Measurements from ENCODE around the gene CIPC. TPM values are rescaled to one million over a fixed set of nuclear protein-coding genes. Genes with fewer than 3 reads are reported as not detected.

The CIPC gene
- polyA plus RNA-seq, 1 experiment = 9.9 TPM

DNA sequence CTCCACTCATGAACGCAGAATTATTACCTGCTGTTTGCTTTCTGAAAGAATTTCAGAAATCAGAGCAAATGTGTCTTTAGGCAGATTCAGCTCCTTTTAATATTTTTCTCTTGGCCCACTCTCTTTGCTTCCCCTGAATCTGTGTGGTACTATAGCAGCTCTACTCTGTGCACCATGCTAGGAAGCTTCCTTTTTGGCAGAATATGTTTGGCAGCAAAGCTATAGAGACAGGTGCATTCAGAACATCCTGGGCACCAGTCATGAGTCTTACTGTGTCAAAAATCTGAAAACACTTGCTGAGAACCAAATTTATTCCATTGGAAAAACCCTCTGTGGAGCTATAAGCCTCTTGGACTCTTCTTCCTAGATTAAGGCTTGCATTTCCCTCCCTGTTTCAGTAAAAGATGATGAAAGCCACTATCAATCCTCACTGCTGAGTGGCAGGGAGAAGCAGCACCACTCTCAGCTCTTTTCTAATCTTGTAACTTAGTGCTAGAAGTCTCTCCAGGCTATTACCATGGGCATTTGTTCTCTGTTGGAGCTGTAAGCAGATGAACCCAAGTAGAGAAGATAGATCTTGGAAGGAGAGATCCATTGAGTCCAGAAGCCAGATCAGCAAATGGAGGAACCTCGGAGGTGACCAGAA, 18.2 kb downstream of the CIPC start:
- POLR2A ChIA-PET = no interaction called here
- no peak for DNase-seq (ENCODE audit: low read depth, low spot score)
- H3K27me3 ChIP-seq (ENCODE audit: control insufficient read depth, insufficient read depth, low read length) = no peaks in the 10 kb centered on the region
- no peak overlapping the region for H3K4me3 ChIP-seq (ENCODE audit: low read depth, low read length)
- TF ChIP-seq, protein P1, sequence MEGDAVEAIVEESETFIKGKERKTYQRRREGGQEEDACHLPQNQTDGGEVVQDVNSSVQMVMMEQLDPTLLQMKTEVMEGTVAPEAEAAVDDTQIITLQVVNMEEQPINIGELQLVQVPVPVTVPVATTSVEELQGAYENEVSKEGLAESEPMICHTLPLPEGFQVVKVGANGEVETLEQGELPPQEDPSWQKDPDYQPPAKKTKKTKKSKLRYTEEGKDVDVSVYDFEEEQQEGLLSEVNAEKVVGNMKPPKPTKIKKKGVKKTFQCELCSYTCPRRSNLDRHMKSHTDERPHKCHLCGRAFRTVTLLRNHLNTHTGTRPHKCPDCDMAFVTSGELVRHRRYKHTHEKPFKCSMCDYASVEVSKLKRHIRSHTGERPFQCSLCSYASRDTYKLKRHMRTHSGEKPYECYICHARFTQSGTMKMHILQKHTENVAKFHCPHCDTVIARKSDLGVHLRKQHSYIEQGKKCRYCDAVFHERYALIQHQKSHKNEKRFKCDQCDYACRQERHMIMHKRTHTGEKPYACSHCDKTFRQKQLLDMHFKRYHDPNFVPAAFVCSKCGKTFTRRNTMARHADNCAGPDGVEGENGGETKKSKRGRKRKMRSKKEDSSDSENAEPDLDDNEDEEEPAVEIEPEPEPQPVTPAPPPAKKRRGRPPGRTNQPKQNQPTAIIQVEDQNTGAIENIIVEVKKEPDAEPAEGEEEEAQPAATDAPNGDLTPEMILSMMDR (IDR thresholded peaks at IDR 0.05; ENCODE audit: low read depth, low read length) = no peak
- H3K9me3 ChIP-seq (ENCODE audit: control insufficient read depth, insufficient read depth, low read length) = no peaks in the 10 kb centered on the region
- H3K27ac ChIP-seq (ENCODE audit: low read depth, low read length) = no peak overlapping the region
- CTCF ChIA-PET = interaction anchor here (0.6 to 2.6 kb wide), 5 partner anchors 8 to 243 kb away, joined by 3 to 15 read pairs (median 4); no protein-coding TSS in a partner anchor

DNA sequence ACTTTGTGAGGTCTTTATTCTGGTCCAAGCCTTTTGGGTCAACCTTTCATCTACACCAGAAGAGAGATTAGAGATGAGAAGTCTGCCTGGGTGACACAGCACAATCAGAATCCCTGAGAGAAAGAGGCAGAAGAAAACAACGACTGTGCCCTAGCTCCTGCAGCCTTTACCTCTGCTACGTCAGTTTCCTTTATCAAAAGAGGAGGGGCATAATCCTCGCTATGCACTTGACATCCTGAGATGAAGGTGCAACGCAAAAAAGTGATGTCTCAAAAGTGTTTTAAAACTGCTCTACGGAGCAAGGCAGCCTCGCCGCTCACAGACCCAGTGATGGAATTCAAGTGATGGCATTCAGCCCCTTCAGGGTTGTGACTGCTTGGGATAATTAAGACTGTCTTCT, 21.8 kb downstream of the CIPC start:
- H3K4me3 ChIP-seq (ENCODE audit: low read depth, low read length) = no peak overlapping the region
- DNase-seq (ENCODE audit: low read depth, low spot score) = no peak
- peaks cover 12% of the 10 kb centered on the region for H3K27me3 ChIP-seq (ENCODE audit: control insufficient read depth, insufficient read depth, low read length)
- POLR2A ChIA-PET = no interaction called here
- TF ChIP-seq, protein P1 (IDR thresholded peaks at IDR 0.05; ENCODE audit: low read depth, low read length) = no peak
- CTCF ChIA-PET = interaction anchor here (0.6 kb wide), 1 partner anchor 18 kb away, joined by 5 read pairs; no protein-coding TSS in a partner anchor
- H3K9me3 ChIP-seq (ENCODE audit: control insufficient read depth, insufficient read depth, low read length) = no peaks in the 10 kb centered on the region
- H3K27ac ChIP-seq (ENCODE audit: low read depth, low read length) = no peak overlapping the region

DNA sequence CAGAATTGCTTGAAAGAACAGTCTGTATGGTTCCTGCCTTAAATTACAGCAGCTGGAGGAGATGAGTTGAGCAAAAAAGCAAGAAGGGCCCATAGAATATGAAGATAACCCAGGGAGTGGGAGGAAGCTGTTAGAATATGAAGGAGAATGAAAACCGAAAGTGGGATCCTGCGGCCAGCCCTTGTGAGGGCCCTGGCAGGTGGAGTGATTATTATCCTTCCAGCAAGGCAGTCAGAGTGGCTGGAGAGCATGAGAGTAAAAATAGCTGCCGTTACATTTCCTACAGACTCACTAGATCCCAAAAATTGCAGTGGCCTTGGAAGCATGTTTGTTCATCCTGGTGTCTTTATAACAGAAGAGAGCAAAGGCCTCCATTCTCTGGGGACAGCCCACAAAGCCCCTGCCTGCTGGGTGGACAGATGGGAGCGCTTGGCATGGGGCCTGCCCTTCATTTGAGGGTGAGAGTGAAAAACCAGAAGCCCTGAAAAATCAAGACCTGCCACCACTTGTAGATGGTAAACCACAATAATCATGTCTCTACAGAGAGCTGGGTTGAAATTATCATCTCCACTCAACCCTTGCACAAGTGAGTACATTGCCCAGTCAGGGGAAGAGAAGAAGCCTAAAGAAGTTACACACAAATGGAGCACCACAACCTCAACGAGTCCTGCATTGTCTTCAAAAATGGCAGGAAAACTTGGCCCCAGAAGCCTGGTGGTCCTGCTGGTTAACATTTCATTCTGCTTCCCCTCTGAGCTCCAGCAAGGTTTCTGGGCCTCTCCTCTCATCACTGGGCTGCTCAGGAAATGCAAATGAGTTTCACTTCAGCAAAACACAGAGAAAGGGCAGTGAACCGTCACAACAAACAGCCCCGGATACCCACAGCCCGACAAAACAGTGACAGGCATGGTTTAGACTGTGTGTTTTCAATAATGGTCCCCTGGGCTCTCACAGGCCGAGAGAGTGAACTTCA, 23.0 kb downstream of the CIPC start:
- no peak for DNase-seq (ENCODE audit: low read depth, low spot score)
- no peak overlapping the region for H3K4me3 ChIP-seq (ENCODE audit: low read depth, low read length)
- no peak overlapping the region for H3K27ac ChIP-seq (ENCODE audit: low read depth, low read length)
- POLR2A ChIA-PET = no interaction called here
- peaks cover 23% of the 10 kb centered on the region for H3K27me3 ChIP-seq (ENCODE audit: control insufficient read depth, insufficient read depth, low read length)
- H3K9me3 ChIP-seq (ENCODE audit: control insufficient read depth, insufficient read depth, low read length) = no peaks in the 10 kb centered on the region
- CTCF ChIA-PET = interaction anchor here (0.7 to 6.6 kb wide), 2 partner anchors 32 to 247 kb away, joined by 3 to 51 read pairs; no protein-coding TSS in a partner anchor
- TF ChIP-seq, protein P1 (IDR thresholded peaks at IDR 0.05; ENCODE audit: low read depth, low read length) = no peak

DNA sequence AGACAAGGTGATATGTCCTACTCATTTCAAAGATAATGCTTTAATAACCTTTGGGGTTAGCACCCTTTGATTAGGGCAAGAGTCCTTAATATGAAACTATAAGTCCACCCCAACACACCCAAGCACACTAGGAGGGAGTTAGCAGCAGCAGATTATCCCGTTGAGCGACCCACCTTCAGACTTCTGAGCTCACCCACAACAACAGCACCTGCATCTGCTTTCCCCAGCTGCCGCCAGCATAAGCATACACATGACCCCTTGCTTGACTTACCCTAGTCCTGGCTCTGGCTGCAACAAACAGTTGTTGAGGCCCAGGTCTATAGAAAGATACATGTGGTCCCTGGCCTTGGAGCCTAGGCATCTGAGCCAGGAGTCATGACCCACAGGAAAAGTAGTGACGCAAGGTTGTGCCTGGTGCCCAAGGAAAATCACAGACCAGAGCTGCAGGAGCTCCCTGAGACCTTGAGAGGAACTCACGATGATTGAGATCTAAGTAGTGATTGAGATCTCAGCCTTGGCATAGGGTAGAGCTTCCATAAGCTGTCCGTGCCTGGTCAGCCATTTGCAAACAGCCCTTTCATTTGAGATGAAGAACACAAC, 24.6 kb downstream of the CIPC start:
- TF ChIP-seq, protein P1 (IDR thresholded peaks at IDR 0.05; ENCODE audit: low read depth, low read length) = no peak
- DNase-seq (ENCODE audit: low read depth, low spot score) = no peak
- H3K4me3 ChIP-seq (ENCODE audit: low read depth, low read length) = no peak overlapping the region
- ChIA-PET POLR2A (no interaction called here), CTCF (interaction anchor here (1.0 to 6.6 kb wide), 2 partner anchors 249 to 302 kb away, joined by 15 to 51 read pairs; no protein-coding TSS in a partner anchor)
- peaks cover 35% of the 10 kb centered on the region for H3K27me3 ChIP-seq (ENCODE audit: control insufficient read depth, insufficient read depth, low read length)
- no peak overlapping the region for H3K27ac ChIP-seq (ENCODE audit: low read depth, low read length)
- no peaks in the 10 kb centered on the region for H3K9me3 ChIP-seq (ENCODE audit: control insufficient read depth, insufficient read depth, low read length)
